ENCODE data around the gene SLC22A12. TPM values are rescaled to one million over a fixed set of nuclear protein-coding genes. Genes with fewer than 3 reads are reported as not detected.

The SLC22A12 gene
- total and polyA plus RNA-seq, 2 of the 8 experiments (the other 6 are each of a cell fraction or from before 2014, with no cell fraction given): not detected

- TF ChIP-seq SIX5 (IDR thresholded peaks at IDR 0.05; ENCODE audit: low read depth, low read length) (no peak), GABPA (IDR thresholded peaks at IDR 0.05; ENCODE audit: borderline replicate concordance, insufficient read depth, low read length) (no peak)
These were observed 22.4 kb upstream of the SLC22A12 start (continued) for GRCh38 chr11:64568584-64569140.

All from H1 (cell line).